Measurements from ENCODE around the gene WDPCP.

DNA sequence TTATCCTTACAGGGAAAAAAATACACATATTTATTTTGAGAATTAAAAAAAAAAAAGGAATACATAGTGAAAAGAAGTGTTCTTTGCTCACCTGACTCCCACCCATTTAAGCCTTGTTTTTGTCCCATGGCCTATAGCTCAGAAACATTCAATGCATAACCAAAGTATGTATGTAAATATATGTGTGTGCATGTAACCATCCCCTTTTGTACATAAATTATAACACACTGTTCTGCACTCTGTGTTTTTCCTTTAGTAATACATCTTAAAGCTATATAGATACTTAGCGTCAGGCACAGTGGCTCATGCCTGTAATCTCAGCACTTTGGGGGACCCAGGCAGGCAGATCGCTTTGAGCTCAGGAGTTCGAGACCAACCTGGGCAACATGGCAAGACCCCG is 22.2 kb upstream of the WDPCP start:
- no peak for TF ChIP-seq EZH2 (IDR thresholded peaks at IDR 0.05; ENCODE audit: borderline replicate concordance, low read length)
- TF ChIP-seq, protein P1, sequence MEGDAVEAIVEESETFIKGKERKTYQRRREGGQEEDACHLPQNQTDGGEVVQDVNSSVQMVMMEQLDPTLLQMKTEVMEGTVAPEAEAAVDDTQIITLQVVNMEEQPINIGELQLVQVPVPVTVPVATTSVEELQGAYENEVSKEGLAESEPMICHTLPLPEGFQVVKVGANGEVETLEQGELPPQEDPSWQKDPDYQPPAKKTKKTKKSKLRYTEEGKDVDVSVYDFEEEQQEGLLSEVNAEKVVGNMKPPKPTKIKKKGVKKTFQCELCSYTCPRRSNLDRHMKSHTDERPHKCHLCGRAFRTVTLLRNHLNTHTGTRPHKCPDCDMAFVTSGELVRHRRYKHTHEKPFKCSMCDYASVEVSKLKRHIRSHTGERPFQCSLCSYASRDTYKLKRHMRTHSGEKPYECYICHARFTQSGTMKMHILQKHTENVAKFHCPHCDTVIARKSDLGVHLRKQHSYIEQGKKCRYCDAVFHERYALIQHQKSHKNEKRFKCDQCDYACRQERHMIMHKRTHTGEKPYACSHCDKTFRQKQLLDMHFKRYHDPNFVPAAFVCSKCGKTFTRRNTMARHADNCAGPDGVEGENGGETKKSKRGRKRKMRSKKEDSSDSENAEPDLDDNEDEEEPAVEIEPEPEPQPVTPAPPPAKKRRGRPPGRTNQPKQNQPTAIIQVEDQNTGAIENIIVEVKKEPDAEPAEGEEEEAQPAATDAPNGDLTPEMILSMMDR (conservative IDR thresholded peaks at IDR 0.05 in 1 of 2, IDR thresholded peaks at IDR 0.05 in 1 of 2; ENCODE audit: extremely low read depth in 1 of 2, insufficient read depth in 1 of 2, low read depth in 1 of 2, low read length in 2 of 2), result no peak

All from mammary epithelial cell (primary cell).